Panc1 (cell line): Measurements from ENCODE around the gene ZNF804A. TPM values are rescaled to one million over a fixed set of nuclear protein-coding genes. Genes with fewer than 3 reads are reported as not detected.

Experiments
- ATAC-seq: fragments of 200-7000 bp; cut with Tn5 transposase; 2 replicates; pipeline ENCODE4 v1.9.1; 2020; ENCODE audit warnings: mild to moderate bottlenecking, moderate library complexity
- BruUV-seq: library from RNA; stranded (reverse); fragments of 400-500 nt; replicated peaks from 2 replicates; lab custom pipeline; 2021; lab: Mats Ljungman, UMichigan
- CTCF ChIA-PET: fragments of 300-600 bp; sonication (Branson Sonifier 250); formaldehyde crosslinking; loops from one replicate; lab custom pipeline; 2022; ENCODE audit warnings: antibody characterized with exemption; lab: Charles Lee
- POLR2A ChIA-PET: fragments of 300-600 bp; sonication (Branson Sonifier 250); formaldehyde crosslinking; loops from one replicate; lab custom pipeline; 2022; ENCODE audit warnings: antibody characterized with exemption; lab: Charles Lee
- DNase-seq: peaks from one replicate; pipeline ENCODE4 v3.0.0-alpha.2; 2010; ENCODE audit warnings: low read depth, low spot score
- H3K27ac ChIP-seq: 2 replicates; pipeline ENCODE4 v1.5.1; 2011; ENCODE audit warnings: mild to moderate bottlenecking, low read length, inconsistent platforms
- H3K27me3 ChIP-seq: fragments of 200-500 bp; sonication (Bioruptor generic); 2 replicates; pipeline ENCODE4 v1.6.0; 2014; ENCODE audit warnings: low read length, inconsistent platforms; ENCODE audit not compliant: control insufficient read depth, insufficient read depth
- H3K36me3 ChIP-seq: fragments of 200-500 bp; sonication (Bioruptor generic); 2 replicates; pipeline ENCODE4 v1.5.1; 2014; ENCODE audit warnings: inconsistent platforms, mild to moderate bottlenecking, low read length, moderate library complexity; ENCODE audit not compliant: control insufficient read depth, insufficient read depth
- H3K4me1 ChIP-seq: 2 replicates; pipeline ENCODE4 v1.5.1; 2011; ENCODE audit warnings: inconsistent platforms, mild to moderate bottlenecking, low read length, moderate library complexity; ENCODE audit not compliant: control insufficient read depth, insufficient read depth
- H3K4me3 ChIP-seq, 2 experiments: 2 replicates each; pipeline ENCODE4 v1.5.1; 2011 to 2012; ENCODE audit warnings: low read depth in 2 of 2, low read length in 2 of 2, mild to moderate bottlenecking in 2 of 2, inconsistent platforms in 1 of 2, moderate library complexity in 1 of 2
- H3K9me3 ChIP-seq: fragments of 200-500 bp; sonication (Bioruptor generic); 2 replicates; pipeline ENCODE4 v1.5.1; 2014; ENCODE audit warnings: low read depth, mild to moderate bottlenecking, inconsistent platforms, low read length, moderate library complexity; ENCODE audit not compliant: control insufficient read depth, insufficient read depth
- CTCF ChIP-seq: fragments of 450-650 bp; IDR thresholded peaks from 2 replicates; pipeline ENCODE4 v1.5.1; 2017; ENCODE audit warnings: mild to moderate bottlenecking
- POLR2AphosphoS5 ChIP-seq: IDR thresholded peaks from 2 replicates; pipeline ENCODE4 v1.6.1; 2012; ENCODE audit warnings: mild to moderate bottlenecking, low read depth, low read length, moderate library complexity
- SIN3A ChIP-seq: IDR thresholded peaks from 2 replicates; pipeline ENCODE4 v1.6.1; 2012; ENCODE audit warnings: low read depth, mild to moderate bottlenecking, low read length, moderate library complexity, borderline replicate concordance; ENCODE audit not compliant: insufficient read depth
- TCF7L2 ChIP-seq: IDR thresholded peaks from 2 replicates; pipeline ENCODE4 v1.6.1; 2011; ENCODE audit warnings: mild to moderate bottlenecking, low read depth, low read length, inconsistent platforms
- in situ Hi-C: cut with HindIII; loops from 2 replicates; pipeline ENCODE4 v1.10.0; 2016; ENCODE audit warnings: low sequenced_read_pairs, low pct_unique_long_range_greater_than_20kb
- intact Hi-C: fragments of 100-400 bp; cut with micrococcal nuclease; formaldehyde crosslinking; loops from one replicate; pipeline ENCODE4 v1.10.0; 2022; ENCODE audit not compliant: unreplicated experiment
- total RNA-seq: library from RNA; stranded (reverse); gene quantifications from one replicate; pipeline ENCODE4 v1.2.1, GENCODE V29; 2021; ENCODE audit not compliant: unreplicated experiment
- TF ChIP-seq, protein P1 (sequence below), 2 experiments: IDR thresholded peaks; 2 replicates each; pipeline ENCODE4 v1.6.1; 2011 to 2012; ENCODE audit warnings: low read depth in 2 of 2, control low read depth in 1 of 2, low read length in 1 of 2, mild to moderate bottlenecking in 1 of 2, moderate library complexity in 1 of 2; ENCODE audit not compliant: insufficient read depth in 1 of 2

Gene ZNF804A
- total RNA-seq, 1 experiment from 2014 or later = 2.2 TPM

DNA sequence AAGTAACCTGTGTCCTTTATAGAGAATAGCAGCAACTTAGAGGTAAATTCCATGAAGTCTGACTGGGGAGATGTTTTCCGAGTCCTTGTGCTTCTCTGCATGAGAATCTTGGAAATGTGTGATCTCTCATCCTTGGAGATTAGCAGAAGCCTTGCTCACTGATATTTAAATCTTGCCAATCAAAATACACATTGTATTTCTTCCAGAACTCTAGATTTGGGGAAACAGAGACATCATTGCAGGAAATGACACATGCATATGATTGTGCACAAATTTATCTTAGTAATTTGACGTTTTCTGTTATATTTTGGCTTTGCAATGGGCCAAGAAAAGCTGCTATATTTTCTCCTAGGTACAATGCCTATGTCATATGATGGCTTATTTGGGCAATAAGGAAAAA, 182.6 kb downstream of the ZNF804A start:
- TF ChIP-seq SIN3A = no peak
- no peak for TF ChIP-seq CTCF
- no peak for TF ChIP-seq TCF7L2
- TF ChIP-seq, protein P1, sequence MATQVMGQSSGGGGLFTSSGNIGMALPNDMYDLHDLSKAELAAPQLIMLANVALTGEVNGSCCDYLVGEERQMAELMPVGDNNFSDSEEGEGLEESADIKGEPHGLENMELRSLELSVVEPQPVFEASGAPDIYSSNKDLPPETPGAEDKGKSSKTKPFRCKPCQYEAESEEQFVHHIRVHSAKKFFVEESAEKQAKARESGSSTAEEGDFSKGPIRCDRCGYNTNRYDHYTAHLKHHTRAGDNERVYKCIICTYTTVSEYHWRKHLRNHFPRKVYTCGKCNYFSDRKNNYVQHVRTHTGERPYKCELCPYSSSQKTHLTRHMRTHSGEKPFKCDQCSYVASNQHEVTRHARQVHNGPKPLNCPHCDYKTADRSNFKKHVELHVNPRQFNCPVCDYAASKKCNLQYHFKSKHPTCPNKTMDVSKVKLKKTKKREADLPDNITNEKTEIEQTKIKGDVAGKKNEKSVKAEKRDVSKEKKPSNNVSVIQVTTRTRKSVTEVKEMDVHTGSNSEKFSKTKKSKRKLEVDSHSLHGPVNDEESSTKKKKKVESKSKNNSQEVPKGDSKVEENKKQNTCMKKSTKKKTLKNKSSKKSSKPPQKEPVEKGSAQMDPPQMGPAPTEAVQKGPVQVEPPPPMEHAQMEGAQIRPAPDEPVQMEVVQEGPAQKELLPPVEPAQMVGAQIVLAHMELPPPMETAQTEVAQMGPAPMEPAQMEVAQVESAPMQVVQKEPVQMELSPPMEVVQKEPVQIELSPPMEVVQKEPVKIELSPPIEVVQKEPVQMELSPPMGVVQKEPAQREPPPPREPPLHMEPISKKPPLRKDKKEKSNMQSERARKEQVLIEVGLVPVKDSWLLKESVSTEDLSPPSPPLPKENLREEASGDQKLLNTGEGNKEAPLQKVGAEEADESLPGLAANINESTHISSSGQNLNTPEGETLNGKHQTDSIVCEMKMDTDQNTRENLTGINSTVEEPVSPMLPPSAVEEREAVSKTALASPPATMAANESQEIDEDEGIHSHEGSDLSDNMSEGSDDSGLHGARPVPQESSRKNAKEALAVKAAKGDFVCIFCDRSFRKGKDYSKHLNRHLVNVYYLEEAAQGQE (IDR thresholded peaks at IDR 0.05; ENCODE audit: insufficient read depth in 1 of 2, low read depth in 2 of 2, low read length in 1 of 2) = no peak
- no peak for TF ChIP-seq POLR2AphosphoS5

DNA sequence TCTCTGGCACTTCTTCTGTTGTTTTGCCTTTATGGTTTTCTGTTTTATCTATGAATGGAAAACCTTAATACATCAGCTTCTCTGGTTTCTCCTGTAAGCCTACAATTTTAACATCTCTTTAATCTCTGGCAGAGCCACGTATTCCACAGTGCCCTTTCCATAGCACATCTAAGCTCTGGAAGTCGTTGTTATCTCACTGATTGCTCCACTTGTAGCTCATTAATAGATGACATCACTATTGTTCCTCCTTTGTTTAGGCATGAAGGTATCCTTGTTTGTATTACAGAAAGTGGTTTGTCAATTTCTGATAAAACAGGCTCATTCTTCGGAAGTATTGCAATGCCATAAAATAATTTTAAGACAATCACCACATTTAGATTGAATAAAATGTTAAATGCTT, 185.2 kb downstream of the ZNF804A start:
- Histone ChIP-seq H3K36me3 (no peaks in the 10 kb centered on the region), H3K9me3 (no peaks in the 10 kb centered on the region), H3K27me3 (no peaks in the 10 kb centered on the region), H3K27ac (no peak overlapping the region), H3K4me3 (no peak overlapping the region), H3K4me1 (no peaks in the 10 kb centered on the region)
- no TSS peak for BruUV-seq
- CTCF ChIA-PET = no interaction called here
- POLR2A ChIA-PET = no interaction called here
- no peak for TF ChIP-seq POLR2AphosphoS5
- TF ChIP-seq SIN3A = no peak
- no peak for TF ChIP-seq TCF7L2
- TF ChIP-seq, protein P1 (IDR thresholded peaks at IDR 0.05; ENCODE audit: insufficient read depth in 1 of 2, low read depth in 2 of 2, low read length in 1 of 2) = no peak
- TF ChIP-seq CTCF = no peak
- in situ Hi-C loops (no loop called here), intact Hi-C loops (no loop called here)
- DNase-seq (no peak), ATAC-seq (no peak)

More for the DNA sequence above, 182.6 kb downstream of the ZNF804A start:
- H3K27me3 ChIP-seq = no peaks in the 10 kb centered on the region
- no peaks in the 10 kb centered on the region for H3K9me3 ChIP-seq
- CTCF ChIA-PET = no interaction called here
- H3K4me1 ChIP-seq = no peaks in the 10 kb centered on the region
- in situ Hi-C loops = no loop called here
- ATAC-seq (no peak), DNase-seq (no peak)
- no peaks in the 10 kb centered on the region for H3K36me3 ChIP-seq
- H3K27ac ChIP-seq = no peak overlapping the region
- BruUV-seq = no TSS peak
- POLR2A ChIA-PET = no interaction called here
- intact Hi-C loops = no loop called here
- no peak overlapping the region for H3K4me3 ChIP-seq
